Muscle of leg (tissue), 11 donors: ENCODE results near the gene WDR1. TPM values are rescaled to one million over a fixed set of nuclear protein-coding genes. Genes with fewer than 3 reads are reported as not detected.

Source experiments
- DNase-seq: peaks from one replicate; pipeline ENCODE4 v3.0.0; 2013
- H3K27ac ChIP-seq: one replicate; pipeline ENCODE4 v1.5.1; 2013; ENCODE audit warnings: mild to moderate bottlenecking, low read length, control low read depth
- H3K27me3 ChIP-seq: one replicate; pipeline ENCODE4 v1.6.1; 2013; ENCODE audit warnings: low read length; ENCODE audit not compliant: control insufficient read depth, insufficient read depth
- H3K36me3 ChIP-seq: one replicate; pipeline ENCODE4 v1.6.1; 2013; ENCODE audit warnings: low read length; ENCODE audit not compliant: control insufficient read depth, insufficient read depth
- H3K4me1 ChIP-seq: one replicate; pipeline ENCODE4 v1.6.1; 2013; ENCODE audit warnings: low read length; ENCODE audit not compliant: control insufficient read depth, insufficient read depth
- H3K4me3 ChIP-seq: one replicate; pipeline ENCODE4 v1.5.1; 2013; ENCODE audit warnings: low read length, control low read depth
- H3K9me3 ChIP-seq: replicated peaks from 2 replicates; pipeline ENCODE4 v1.6.1; 2013; ENCODE audit warnings: low read depth, low read length; ENCODE audit not compliant: control insufficient read depth
- WGBS: methylation state at CpG from one replicate; pipeline ENCODE4 v1.1.5; 2013; ENCODE audit warnings: missing lambda C conversion rate; ENCODE audit not compliant: insufficient coverage; 5-methylcytosine and 5-hydroxymethylcytosine counted together
- polyA plus RNA-seq, 8 donors: library from polyadenylated mRNA; unstranded; fragments of 120-200 nt; gene quantifications; one replicate each; pipeline versions ENCODE4 v1.2.1 to v1.2.3, GENCODE V29; 2013; ENCODE audit warnings: inconsistent platforms in 1 of 8, low replicate concordance in 1 of 8; ENCODE audit not compliant: insufficient read length in 8 of 8, insufficient read depth in 1 of 8
- total RNA-seq: library from RNA; stranded (reverse); fragments of 120-200 nt; gene quantifications from one replicate; pipeline ENCODE4 v1.2.4, GENCODE V29; 2013

Gene WDR1
- total and polyA plus RNA-seq, 9 donors, result 97.0 to 178 (median 152) TPM

DNA sequence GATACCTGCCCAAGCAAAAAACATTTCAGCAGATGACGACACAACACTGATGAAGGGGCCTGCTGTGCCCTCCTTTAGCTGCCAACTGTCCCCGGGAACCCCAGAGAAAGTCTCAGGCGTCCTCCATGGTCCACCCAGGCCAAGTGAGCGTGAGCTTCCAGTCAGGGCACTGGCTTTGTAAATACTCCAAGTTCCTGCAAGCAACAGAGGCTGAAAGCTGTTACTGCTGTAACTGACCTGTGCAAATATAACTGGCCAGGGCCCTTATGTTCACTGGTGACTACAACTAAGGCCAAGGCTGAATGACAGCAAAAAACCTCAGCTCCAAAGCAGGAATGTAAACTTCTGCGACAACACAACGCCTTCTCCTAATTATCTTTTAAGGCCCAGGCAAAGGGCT lies 8.2 kb downstream of the WDR1 start:
- Histone ChIP-seq H3K9me3 (no peaks in the 10 kb centered on the region), H3K36me3 (peaks cover 61% of the 10 kb centered on the region), H3K4me3 (no peak overlapping the region), H3K4me1 (peaks cover 67% of the 10 kb centered on the region), H3K27ac (peak overlapping the region; percentile 33), H3K27me3 (no peaks in the 10 kb centered on the region)
- no peak for DNase-seq
- WGBS, result 74% methylated on average over 6 of the region's 6 CpGs

DNA sequence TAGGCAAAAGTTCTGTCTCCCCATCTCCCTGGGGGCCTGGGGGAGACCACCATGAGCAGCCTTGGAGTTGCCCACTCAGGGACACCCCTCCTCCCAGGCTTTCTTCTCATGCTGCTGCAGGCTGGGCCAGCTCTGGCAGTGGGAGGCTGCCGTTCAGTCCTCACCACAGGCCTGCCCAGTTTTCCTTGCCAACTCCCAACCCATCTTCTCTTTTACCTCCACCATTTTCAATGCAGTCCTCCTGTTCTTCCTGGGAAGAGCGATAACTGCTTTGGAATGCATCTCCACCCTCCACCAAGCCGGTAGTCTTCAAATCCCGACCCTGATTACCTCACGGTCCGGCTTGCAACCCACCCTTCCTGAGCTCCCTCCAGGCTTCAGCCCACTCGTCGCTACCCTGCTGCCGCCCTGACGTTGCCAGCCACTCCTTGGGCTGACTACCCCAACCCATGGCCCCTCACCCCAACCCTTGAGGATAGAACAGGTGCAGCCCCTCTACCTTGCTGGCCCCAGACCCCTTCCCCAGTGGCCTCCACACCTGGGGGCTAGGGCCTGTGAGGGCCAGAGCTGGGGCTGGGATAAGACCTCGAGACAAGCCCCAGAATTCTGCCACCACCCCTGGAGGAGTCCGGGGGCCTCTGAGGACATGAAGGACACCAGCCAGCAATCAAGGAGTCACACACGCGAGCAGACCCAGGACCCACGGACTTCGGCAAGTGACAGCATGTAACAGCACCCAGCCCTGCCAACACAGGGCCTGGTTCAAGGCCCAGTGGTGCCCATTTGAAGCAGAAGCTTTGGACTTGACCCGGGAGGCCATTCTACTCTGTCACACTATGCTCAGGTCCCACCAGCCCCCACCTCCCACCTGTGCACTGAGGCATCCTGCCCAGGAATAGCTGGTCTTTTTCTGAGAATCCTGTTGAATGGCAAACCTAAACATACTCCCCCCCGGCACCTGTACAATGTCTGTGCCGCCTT lies 9.2 kb downstream of the WDR1 start:
- no peaks in the 10 kb centered on the region for H3K9me3 ChIP-seq
- H3K4me3 ChIP-seq, result no peak overlapping the region
- WGBS, result 64% methylated on average over 18 of the region's 19 CpGs
- H3K36me3 ChIP-seq, result peaks cover 60% of the 10 kb centered on the region
- no peak for DNase-seq
- H3K27me3 ChIP-seq, result no peaks in the 10 kb centered on the region
- H3K4me1 ChIP-seq, result peaks cover 75% of the 10 kb centered on the region
- H3K27ac ChIP-seq, result peak overlapping the region; percentile 67

- peak; percentile 88 for DNase-seq
- 42% methylated on average over 7 of the region's 13 CpGs for WGBS
- Histone ChIP-seq H3K27ac (peak overlapping the region; percentile 67), H3K36me3 (peaks cover 60% of the 10 kb centered on the region), H3K4me3 (no peak overlapping the region), H3K4me1 (peaks cover 77% of the 10 kb centered on the region), H3K9me3 (no peaks in the 10 kb centered on the region), H3K27me3 (no peaks in the 10 kb centered on the region)
These were observed 10.1 kb downstream of the WDR1 start for GRCh38 chr4:10106421-10107039.

- no peak for DNase-seq
- Histone ChIP-seq H3K9me3 (no peaks in the 10 kb centered on the region), H3K4me1 (peaks cover 77% of the 10 kb centered on the region), H3K4me3 (no peak overlapping the region), H3K27ac (peak overlapping the region; percentile 67), H3K36me3 (peaks cover 60% of the 10 kb centered on the region), H3K27me3 (no peaks in the 10 kb centered on the region)
- no CpG with 5 or more reads among the region's 4 CpGs for WGBS
These were observed 10.7 kb downstream of the WDR1 start for GRCh38 chr4:10105920-10106319.

- no peak overlapping the region for H3K4me3 ChIP-seq
- peaks cover 80% of the 10 kb centered on the region for H3K4me1 ChIP-seq
- peaks cover 59% of the 10 kb centered on the region for H3K36me3 ChIP-seq
- H3K9me3 ChIP-seq, result no peaks in the 10 kb centered on the region
- DNase-seq, result no peak
- no peaks in the 10 kb centered on the region for H3K27me3 ChIP-seq
- peak overlapping the region; percentile 5 for H3K27ac ChIP-seq
- no CpG with 5 or more reads among the region's 4 CpGs for WGBS
These were observed 11.2 kb downstream of the WDR1 start for GRCh38 chr4:10105421-10105820.

GRCh38 chr4:10104991-10105276 lies 11.7 kb downstream of the WDR1 start:
- WGBS, result 82% methylated on average over 4 of the region's 6 CpGs
- Histone ChIP-seq H3K4me1 (peaks cover 81% of the 10 kb centered on the region), H3K27ac (peak overlapping the region; percentile 72), H3K27me3 (no peaks in the 10 kb centered on the region), H3K4me3 (no peak overlapping the region), H3K36me3 (peaks cover 59% of the 10 kb centered on the region), H3K9me3 (no peaks in the 10 kb centered on the region)
- DNase-seq, result no peak

DNA sequence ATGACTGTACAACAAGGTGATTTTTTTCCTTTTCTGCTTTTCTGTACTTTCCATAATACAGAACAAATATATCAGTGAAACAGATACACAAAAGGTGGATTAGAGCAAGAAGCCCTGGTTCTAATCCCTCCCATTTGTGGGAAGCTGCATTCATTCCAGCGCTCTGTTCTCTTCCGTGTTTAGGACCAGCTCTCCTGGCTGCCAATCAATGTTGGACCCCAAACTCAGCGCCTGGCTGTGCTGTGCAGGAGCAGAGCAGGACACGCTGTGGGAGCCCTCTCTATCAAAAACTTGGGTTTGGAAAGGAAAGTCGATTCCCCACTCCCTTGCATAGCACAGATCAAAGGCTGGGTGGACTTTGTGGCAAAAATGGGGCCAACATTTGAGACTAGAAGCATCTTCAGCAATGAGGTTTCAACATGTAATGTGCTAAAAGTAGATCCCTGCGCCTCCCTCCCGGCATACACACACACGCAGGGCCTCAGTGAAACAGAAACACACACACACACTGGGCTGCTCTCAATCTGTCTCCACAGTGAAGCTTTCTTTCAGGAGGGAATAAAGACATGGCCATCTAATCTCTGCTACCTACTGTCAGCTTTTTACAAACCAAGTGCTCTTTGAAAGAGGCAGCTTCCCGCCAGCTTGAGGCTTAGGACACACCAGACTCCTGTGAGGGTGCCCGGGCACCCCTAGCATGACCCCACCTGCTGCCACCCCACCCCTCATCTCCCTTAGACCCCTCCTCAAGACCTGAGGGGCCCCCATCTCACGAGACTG lies 12.2 kb downstream of the WDR1 start:
- peak; percentile 55 for DNase-seq
- H3K4me1 ChIP-seq, result peaks cover 81% of the 10 kb centered on the region
- WGBS, result 68% methylated on average over 10 of the region's 11 CpGs
- H3K36me3 ChIP-seq, result peaks cover 61% of the 10 kb centered on the region
- peak overlapping the region; percentile 72 for H3K27ac ChIP-seq
- H3K9me3 ChIP-seq, result no peaks in the 10 kb centered on the region
- H3K27me3 ChIP-seq, result no peaks in the 10 kb centered on the region
- H3K4me3 ChIP-seq, result no peak overlapping the region

GRCh38 chr4:10102474-10103332 lies 13.9 kb downstream of the WDR1 start:
- Histone ChIP-seq H3K27ac (peak overlapping the region; percentile 69), H3K27me3 (no peaks in the 10 kb centered on the region), H3K9me3 (no peaks in the 10 kb centered on the region), H3K4me1 (peaks cover 78% of the 10 kb centered on the region), H3K4me3 (no peak overlapping the region), H3K36me3 (peaks cover 61% of the 10 kb centered on the region)
- DNase-seq, result no peak
- WGBS, result 56% methylated on average over 7 of the region's 13 CpGs

DNA sequence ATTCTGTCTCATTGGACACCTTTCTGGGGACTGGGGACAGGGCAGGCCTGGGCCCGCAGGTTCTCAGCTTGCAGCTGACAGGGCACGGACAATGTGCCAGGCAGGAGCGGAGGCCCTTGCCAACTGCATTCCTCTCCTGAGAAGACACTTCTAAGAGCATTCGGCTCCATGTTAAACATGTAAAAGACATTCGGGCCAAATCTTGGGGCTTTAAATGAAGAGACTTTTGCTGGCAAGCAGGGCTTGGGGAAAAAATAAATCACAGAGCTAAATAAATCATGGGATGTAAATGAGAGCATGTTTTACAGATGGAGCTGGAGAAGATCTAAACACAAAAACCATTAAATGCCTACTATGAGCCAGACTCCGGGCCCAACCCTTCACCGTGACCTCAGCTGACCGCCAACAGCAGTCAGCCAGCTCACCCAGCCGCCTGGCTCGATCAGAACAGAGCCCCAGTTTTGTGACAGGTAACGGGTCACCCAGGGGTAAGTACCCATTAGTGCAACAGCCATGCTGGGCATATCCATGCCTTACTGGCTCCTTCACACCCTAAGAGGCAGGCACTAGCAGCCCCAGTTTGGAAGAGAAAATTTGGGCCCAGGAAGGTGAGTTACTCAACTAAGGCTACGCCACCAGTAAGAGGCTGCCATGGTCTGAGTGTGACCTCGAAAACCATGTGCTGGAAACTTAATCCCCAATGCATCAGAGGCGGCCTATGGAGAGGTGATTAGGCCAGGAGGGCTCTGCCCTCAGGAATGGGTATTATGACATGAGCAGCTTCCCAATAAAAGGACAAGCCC lies 14.7 kb downstream of the WDR1 start:
- H3K4me1 ChIP-seq, result peaks cover 78% of the 10 kb centered on the region
- peak overlapping the region; percentile 69 for H3K27ac ChIP-seq
- H3K27me3 ChIP-seq, result no peaks in the 10 kb centered on the region
- peaks cover 62% of the 10 kb centered on the region for H3K36me3 ChIP-seq
- no peaks in the 10 kb centered on the region for H3K9me3 ChIP-seq
- WGBS, result 83% methylated on average over 7 of the region's 14 CpGs
- no peak overlapping the region for H3K4me3 ChIP-seq
- peak; percentile 64 for DNase-seq
